Endothelial cell of umbilical vein (primary cell): ENCODE measurements around the gene BCL2L13. TPM values are rescaled to one million over a fixed set of nuclear protein-coding genes. Genes with fewer than 3 reads are reported as not detected.
A peak's percentile ranks its signal among the peaks of the same experiment; 100 is the strongest.

Source experiments
- BruUV-seq: library from RNA; stranded (reverse); fragments of 400-500 nt; replicated peaks from 2 replicates; lab custom pipeline; 2021; lab: Mats Ljungman, UMichigan
- CTCF ChIA-PET: fragments of 300-600, 350-600 bp; sonication (Branson Sonifier 250); formaldehyde crosslinking; loops from one replicate; lab custom pipeline; 2021; ENCODE audit warnings: antibody characterized with exemption, inconsistent platforms; lab: Charles Lee
- POLR2A ChIA-PET: fragments of 300-600, 350-600 bp; sonication (Branson Sonifier 250); formaldehyde crosslinking; loops from one replicate; lab custom pipeline; 2021; ENCODE audit warnings: antibody characterized with exemption, inconsistent platforms; lab: Charles Lee
- DNase-seq: peaks from one replicate; pipeline ENCODE4 v3.0.0-alpha.2; 2011; ENCODE audit warnings: low read depth, low spot score
- FAIRE-seq: peaks from 2 replicates; lab custom pipeline; 2011; peaks lifted over from hg19 to GRCh38; lab: Jason Lieb, UNC
- H2AFZ ChIP-seq: 2 replicates; pipeline ENCODE4 v1.6.0; 2012; ENCODE audit warnings: low read depth, low read length, control low read depth, inconsistent platforms
- H3K27ac ChIP-seq: 2 replicates; pipeline ENCODE4 v1.5.1; 2011; ENCODE audit warnings: low read depth, mild to moderate bottlenecking, control low read depth, low read length, moderate library complexity; ENCODE audit not compliant: insufficient read depth
- H3K27me3 ChIP-seq, 2 experiments: 2 replicates each; pipeline versions ENCODE4 v1.6.0 to v1.6.1; 2011; ENCODE audit warnings: low read length in 2 of 2, mixed read lengths in 1 of 2; ENCODE audit not compliant: control insufficient read depth in 2 of 2, insufficient read depth in 2 of 2
- H3K36me3 ChIP-seq, 2 experiments: 2 replicates in 1 of 2; 3 replicates in 1 of 2; pipeline ENCODE4 v1.5.1; 2011; ENCODE audit warnings: low read length in 2 of 2, mild to moderate bottlenecking in 1 of 2, moderate library complexity in 1 of 2; ENCODE audit not compliant: control insufficient read depth in 2 of 2, insufficient read depth in 2 of 2; ENCODE audit errors: extremely low read depth in 1 of 2
- H3K4me1 ChIP-seq: 3 replicates; pipeline ENCODE4 v1.5.1; 2011; ENCODE audit warnings: mild to moderate bottlenecking, low read length; ENCODE audit not compliant: control insufficient read depth, insufficient read depth; ENCODE audit errors: extremely low read depth
- H3K4me2 ChIP-seq: 2 replicates; pipeline ENCODE4 v1.6.1; 2011; ENCODE audit warnings: low read length, control low read depth, mixed read lengths; ENCODE audit not compliant: insufficient read depth
- H3K4me3 ChIP-seq, 3 experiments: fragments of 200-600 bp in 1 of 3; sonication (generic), shearing (Covaris generic) in 1 of 3; replicated peaks in 1 of 3; 2 replicates each; pipeline ENCODE4 v1.5.1; 2011 to 2016; ENCODE audit warnings: control low read depth in 3 of 3, low read length in 3 of 3, mild to moderate bottlenecking in 2 of 3, inconsistent platforms in 1 of 3, low read depth in 1 of 3, moderate library complexity in 1 of 3; ENCODE audit not compliant: insufficient read depth in 1 of 3
- H3K79me2 ChIP-seq: 2 replicates; pipeline ENCODE4 v1.6.0; 2012; ENCODE audit warnings: low read length, inconsistent platforms; ENCODE audit not compliant: control insufficient read depth, insufficient read depth
- H3K9ac ChIP-seq: replicated peaks from 2 replicates; pipeline ENCODE3; 2011; ENCODE audit warnings: low read length, control low read depth; ENCODE audit not compliant: insufficient read depth; ENCODE audit errors: extremely low read depth
- H3K9me1 ChIP-seq: replicated peaks from 3 replicates; pipeline ENCODE4 v1.6.0; 2011; ENCODE audit warnings: mild to moderate bottlenecking, low read length; ENCODE audit not compliant: control insufficient read depth, insufficient read depth; ENCODE audit errors: extremely low read depth
- H3K9me3 ChIP-seq: replicated peaks from 2 replicates; pipeline ENCODE4 v1.5.1; 2012; ENCODE audit warnings: low read length, inconsistent platforms; ENCODE audit not compliant: control insufficient read depth, insufficient read depth
- H4K20me1 ChIP-seq: replicated peaks from 2 replicates; pipeline ENCODE3; 2011; ENCODE audit warnings: mild to moderate bottlenecking, low read length; ENCODE audit not compliant: control insufficient read depth, insufficient read depth; ENCODE audit errors: extremely low read depth
- CTCF ChIP-seq, 2 donors: IDR thresholded peaks; 1 replicate in 1 of 2; 2 replicates in 1 of 2; pipeline ENCODE4 v1.5.1; 2011; ENCODE audit warnings: low read length in 2 of 2, mild to moderate bottlenecking in 2 of 2, moderate library complexity in 2 of 2, control low read depth in 1 of 2, inconsistent platforms in 1 of 2, low read depth in 1 of 2; ENCODE audit not compliant: insufficient read depth in 1 of 2; ENCODE audit errors: extremely low read depth in 1 of 2
- EZH2 ChIP-seq: IDR thresholded peaks from 2 replicates; pipeline ENCODE4 v1.6.1; 2012; ENCODE audit warnings: borderline replicate concordance, low read depth, mild to moderate bottlenecking, moderate library complexity, low read length, inconsistent platforms; ENCODE audit not compliant: severe bottlenecking
- FOS ChIP-seq: IDR thresholded peaks from 2 replicates; pipeline ENCODE4 v1.6.1; 2011; ENCODE audit warnings: mild to moderate bottlenecking, low read length, moderate library complexity, borderline replicate concordance; ENCODE audit not compliant: insufficient read depth
- GATA2 ChIP-seq: IDR thresholded peaks from 2 replicates; pipeline ENCODE4 v1.7.0; 2011; ENCODE audit warnings: low read depth, mild to moderate bottlenecking, moderate library complexity, mixed read lengths, low read length; ENCODE audit not compliant: insufficient read length, insufficient read depth
- JUN ChIP-seq: IDR thresholded peaks from 2 replicates; pipeline ENCODE4 v1.6.1; 2011; ENCODE audit warnings: borderline replicate concordance, low read depth; ENCODE audit not compliant: insufficient read length, insufficient read depth
- MAX ChIP-seq: IDR thresholded peaks from 2 replicates; pipeline ENCODE4 v1.6.1; 2011; ENCODE audit not compliant: insufficient read depth, insufficient read length
- MYC ChIP-seq: IDR thresholded peaks from one replicate; pipeline ENCODE4 v1.6.1; 2011; ENCODE audit warnings: mild to moderate bottlenecking, low read depth, low read length
- POLR2A ChIP-seq: IDR thresholded peaks from 2 replicates; pipeline ENCODE4 v1.6.1; 2012; ENCODE audit warnings: low read depth, mild to moderate bottlenecking, control low read depth, low read length
- POLR2AphosphoS5 ChIP-seq: IDR thresholded peaks from 2 replicates; pipeline ENCODE4 v1.6.1; 2012; ENCODE audit warnings: low read depth, mild to moderate bottlenecking, control low read depth, low read length, moderate library complexity; ENCODE audit not compliant: insufficient read depth
- dilution Hi-C: fragments of 300-500 bp; cut with MboI; formaldehyde crosslinking; loops from one replicate; pipeline ENCODE4 v1.15.0; 2019; ENCODE audit warnings: low sequenced_read_pairs; ENCODE audit not compliant: extremely low pct_ligation_motif_present
- intact Hi-C: fragments of 100-400 bp; cut with micrococcal nuclease; formaldehyde crosslinking; loops from one replicate; pipeline ENCODE4 v1.10.0; 2022
- polyA plus RNA-seq, 4 experiments: library from polyadenylated mRNA; depleted of rRNA in 3 of 4; stranded (reverse) in 3 of 4; unstranded in 1 of 4; fragments of >200 nt; gene quantifications; 2 replicates each; pipeline versions ENCODE4 v1.2.1 to v1.2.3, GENCODE V29; 2011 to 2012; ENCODE audit warnings: missing spikeins in 1 of 4
- total RNA-seq: library from RNA; stranded (reverse); gene quantifications from 2 replicates; pipeline ENCODE4 v1.2.3, GENCODE V29; 2021

Gene BCL2L13
- total and polyA plus RNA-seq, 2 donors (not counting 3 experiments of a cell fraction or from before 2014, with no cell fraction given) = 28.1 to 36.2 TPM

- H3K9ac ChIP-seq = no peak overlapping the region
- no peak overlapping the region for H3K4me2 ChIP-seq
- TF ChIP-seq FOS = no peak
- TF ChIP-seq JUN = no peak
- no peak for TF ChIP-seq POLR2AphosphoS5
- no peak for TF ChIP-seq MAX
- no peak for TF ChIP-seq GATA2
- H3K36me3 ChIP-seq = no peaks in the 10 kb centered on the region
- FAIRE-seq (no peak), DNase-seq (no peak)
- dilution Hi-C loops = no loop called here
- ChIA-PET CTCF (no interaction called here), POLR2A (no interaction called here)
- H3K79me2 ChIP-seq = peaks cover 1% of the 10 kb centered on the region
- H4K20me1 ChIP-seq = no peaks in the 10 kb centered on the region
- H3K27me3 ChIP-seq = no peaks in the 10 kb centered on the region
- no peaks in the 10 kb centered on the region for H3K4me1 ChIP-seq
- no peak overlapping the region for H3K27ac ChIP-seq
- no peak overlapping the region for H3K4me3 ChIP-seq
- H3K9me3 ChIP-seq = no peaks in the 10 kb centered on the region
- BruUV-seq = TSS peak; percentile 11
- no peak overlapping the region for H2AFZ ChIP-seq
- H3K9me1 ChIP-seq = no peaks in the 10 kb centered on the region
- intact Hi-C loops = no loop called here
These were observed 18.4 kb downstream of the BCL2L13 start for GRCh38 chr22:17656870-17657395.

GRCh38 chr22:17664414-17665055 lies 26.0 kb downstream of the BCL2L13 start:
- Histone ChIP-seq H3K4me2 (no peak overlapping the region), H3K9me1 (no peaks in the 10 kb centered on the region), H3K36me3 (peaks cover 0 to 7% of the 10 kb centered on the region in 2 experiments), H3K27me3 (no peaks in the 10 kb centered on the region), H3K9ac (no peak overlapping the region), H3K4me3 (no peak overlapping the region), H3K79me2 (no peaks in the 10 kb centered on the region), H2AFZ (no peak overlapping the region), H4K20me1 (no peaks in the 10 kb centered on the region), H3K9me3 (no peaks in the 10 kb centered on the region), H3K27ac (no peak overlapping the region), H3K4me1 (no peaks in the 10 kb centered on the region)
- dilution Hi-C loops = no loop called here
- no TSS peak for BruUV-seq
- POLR2A ChIA-PET = no interaction called here
- TF ChIP-seq CTCF (IDR thresholded peaks at IDR 0.05; ENCODE audit: extremely low read depth in 1 of 2, insufficient read depth in 1 of 2, low read depth in 1 of 2, low read length in 2 of 2) = no peak
- no peak for TF ChIP-seq FOS
- no peak for TF ChIP-seq EZH2
- no peak for TF ChIP-seq JUN
- no peak for TF ChIP-seq GATA2
- no peak for TF ChIP-seq POLR2A
- TF ChIP-seq MAX = no peak
- no peak for TF ChIP-seq MYC
- no peak for TF ChIP-seq POLR2AphosphoS5
- intact Hi-C loops = no loop called here
- no peak for FAIRE-seq
- CTCF ChIA-PET = no interaction called here
- DNase-seq = no peak
